HG03139 (cell line): ENCODE measurements around the gene TPPP.
"Not testable (repeated sequence)": the region's sequence is repeated elsewhere in the genome, so short reads cannot be mapped to it uniquely, and the experiment has no call there.

ENCODE experiments used
- ATAC-seq: cut with Tn5 transposase; IDR thresholded peaks from one replicate; pipeline ENCODE4 v1.9.1; 2021; ENCODE audit not compliant: unreplicated experiment

Gene TPPP

DNA sequence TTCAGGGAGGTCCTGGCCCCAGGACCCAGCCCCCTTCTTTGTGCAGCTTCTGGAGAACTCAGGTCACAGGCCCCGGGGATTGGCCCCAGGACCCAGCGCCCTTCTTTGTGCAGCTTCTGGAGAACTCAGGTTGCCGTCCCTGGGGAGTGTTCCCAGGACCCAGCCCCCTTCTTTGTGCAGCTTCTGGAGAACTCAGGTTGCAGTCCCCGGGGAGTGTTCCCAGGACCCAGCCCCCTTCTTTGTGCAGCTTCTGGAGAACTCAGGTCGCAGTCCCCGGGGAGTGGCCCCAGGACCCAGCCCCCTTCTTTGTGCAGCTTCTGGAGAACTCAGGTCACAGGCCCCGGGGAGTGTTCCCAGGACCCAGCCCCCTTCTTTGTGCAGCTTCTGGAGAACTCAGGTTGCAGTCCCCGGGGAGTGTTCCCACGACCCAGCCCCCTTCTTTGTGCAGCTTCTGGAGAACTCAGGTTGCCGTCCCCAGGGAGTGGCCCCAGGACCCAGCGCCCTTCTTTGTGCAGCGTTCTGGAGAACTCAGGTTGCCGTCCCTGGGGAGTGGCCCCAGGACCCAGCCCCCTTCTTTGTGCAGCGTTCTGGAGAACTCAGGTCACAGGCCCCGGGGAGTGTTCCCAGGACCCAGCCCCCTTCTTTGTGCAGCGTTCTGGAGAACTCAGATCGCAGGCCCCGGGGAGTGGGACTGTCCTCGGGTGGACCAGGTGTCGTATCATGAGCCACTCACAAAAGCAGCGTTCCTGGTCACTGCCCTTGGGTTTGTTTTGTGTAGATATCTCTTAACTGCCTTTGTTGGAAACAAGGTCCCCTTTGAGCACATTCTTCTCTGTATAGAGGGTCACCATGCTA lies 64.6 kb downstream of the TPPP start:
- not testable (repeated sequence) for ATAC-seq

DNA sequence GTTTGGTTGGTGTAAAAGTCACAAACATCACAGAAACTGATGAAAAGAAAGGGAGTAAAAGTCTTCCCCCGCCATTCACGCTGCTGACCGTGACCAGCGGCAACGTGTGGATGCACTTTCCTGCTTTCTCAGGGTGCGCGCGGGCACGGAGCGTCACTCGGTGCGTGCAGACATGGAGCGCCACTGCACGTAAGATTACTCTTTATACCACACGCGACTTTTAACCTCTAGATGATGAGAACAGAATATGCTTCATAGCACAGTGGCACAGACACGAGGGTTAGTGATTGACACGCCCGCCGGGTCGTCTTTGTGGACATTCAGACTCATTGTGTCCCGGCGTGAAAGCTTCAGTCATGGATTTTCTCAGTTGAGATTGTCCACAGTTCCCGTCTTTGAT lies 65.3 kb downstream of the TPPP start:
- ATAC-seq, result no peak

DNA sequence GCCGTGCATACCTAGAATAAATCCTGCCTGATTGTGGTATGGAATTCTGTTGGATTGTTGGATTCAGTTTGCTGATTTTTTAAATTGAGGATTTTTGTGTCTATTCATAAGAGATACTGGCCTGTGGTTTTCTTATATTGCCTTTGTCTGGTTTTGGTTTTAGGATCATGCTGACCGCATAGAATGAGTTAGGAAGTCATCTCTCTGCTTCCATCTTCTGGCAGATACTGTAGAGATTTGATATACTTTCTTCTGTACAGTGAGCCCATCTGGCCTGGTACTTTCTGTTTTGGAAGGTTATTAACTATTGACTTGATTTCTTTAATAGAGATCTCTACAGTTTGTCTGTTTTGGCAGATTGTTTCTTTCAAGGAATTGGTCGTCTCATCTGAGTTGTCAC lies 66.3 kb downstream of the TPPP start:
- no peak for ATAC-seq

DNA sequence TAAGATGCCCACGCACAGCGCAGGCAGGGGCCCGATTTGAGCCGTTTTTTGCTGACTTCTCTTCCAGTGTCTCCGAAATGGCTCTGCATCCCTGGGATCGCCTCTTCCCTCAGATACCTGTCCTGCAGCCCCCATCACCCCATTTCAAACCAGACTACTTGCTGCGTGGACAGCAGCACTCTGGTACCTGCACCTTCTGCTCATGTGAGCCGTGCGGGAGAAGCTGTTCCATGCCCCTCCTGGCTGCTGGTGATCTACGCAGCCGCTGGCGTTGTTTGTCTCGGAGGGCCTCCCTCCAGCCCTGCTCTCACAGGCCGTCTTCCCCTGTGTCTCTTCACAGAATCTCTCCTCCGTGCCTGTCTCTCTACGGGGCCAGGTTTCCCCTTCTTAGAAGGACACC lies 67.6 kb downstream of the TPPP start:
- no peak for ATAC-seq

DNA sequence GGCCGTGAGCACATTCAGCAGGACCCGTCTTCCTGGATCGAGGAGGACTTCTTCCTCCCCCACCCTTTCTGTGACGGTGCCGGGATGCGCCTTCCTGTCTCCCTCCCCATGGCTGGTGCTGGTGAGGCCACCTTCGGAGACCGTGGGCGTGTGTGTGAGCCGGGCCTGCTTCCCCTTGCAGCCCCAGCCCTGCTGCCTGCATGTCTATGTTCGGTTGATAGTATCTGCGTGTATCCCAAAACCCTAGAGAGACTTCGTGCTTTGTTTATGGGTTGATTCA lies 68.3 kb downstream of the TPPP start:
- no peak for ATAC-seq

DNA sequence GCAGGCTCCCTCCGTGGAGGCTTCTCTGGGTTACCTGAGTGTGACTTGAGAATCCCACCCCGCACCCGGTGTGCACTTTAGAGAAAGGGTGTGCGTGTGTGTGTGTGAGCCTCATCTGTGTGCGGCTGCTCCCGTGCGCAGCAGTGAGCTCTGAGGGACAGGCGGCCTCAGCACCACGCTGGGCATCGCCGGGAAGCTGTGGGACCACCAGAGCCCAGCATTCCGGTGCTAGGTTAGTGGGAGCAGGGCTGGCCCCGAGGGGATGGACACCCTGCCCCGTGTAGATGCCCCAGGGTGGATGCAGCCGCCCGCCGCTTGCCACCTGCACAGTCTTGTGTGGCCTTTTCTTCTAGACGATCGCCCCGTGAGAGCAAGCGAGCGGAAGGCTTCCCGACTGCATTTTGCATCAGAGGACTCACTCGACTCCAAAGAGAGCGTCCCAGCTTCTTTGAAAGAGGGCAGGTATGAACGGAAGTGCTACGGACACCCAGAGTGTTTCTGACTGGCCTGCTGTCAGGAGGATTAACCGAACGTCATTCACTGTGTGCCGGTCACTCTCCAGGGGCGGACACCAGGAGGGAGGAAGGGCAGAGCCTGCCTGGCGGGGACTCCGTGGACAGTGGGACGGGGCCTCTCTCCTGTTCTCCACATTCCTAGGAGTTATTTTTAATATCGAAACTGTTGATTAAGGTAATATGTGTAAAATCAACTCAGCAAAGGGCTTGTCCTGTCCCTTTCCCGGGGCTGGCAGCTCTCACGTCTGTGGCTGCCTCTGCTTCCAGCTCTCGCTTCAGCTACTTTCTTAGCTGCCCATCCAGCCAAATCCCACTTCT lies 68.8 kb downstream of the TPPP start:
- ATAC-seq, result no peak

DNA sequence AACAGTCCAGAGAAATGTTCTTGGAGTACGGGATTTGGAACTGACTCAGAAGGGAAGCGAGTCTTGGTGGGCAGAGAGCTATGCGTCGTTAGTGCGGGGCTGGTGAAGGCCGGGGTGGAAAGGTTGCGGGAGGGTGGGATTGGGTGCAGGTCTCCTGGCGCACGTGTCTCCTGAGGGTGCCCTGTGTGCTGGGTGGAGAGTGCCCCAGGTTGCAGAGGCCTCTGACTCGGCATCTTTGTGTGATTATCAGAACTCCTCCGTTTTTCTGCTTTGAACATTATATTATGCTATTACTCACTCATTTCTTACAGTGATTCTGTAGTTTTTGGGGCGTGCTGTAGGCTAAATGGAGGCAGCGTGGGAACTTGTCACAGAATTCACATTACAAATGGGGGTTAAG lies 69.6 kb downstream of the TPPP start:
- ATAC-seq, result no peak

DNA sequence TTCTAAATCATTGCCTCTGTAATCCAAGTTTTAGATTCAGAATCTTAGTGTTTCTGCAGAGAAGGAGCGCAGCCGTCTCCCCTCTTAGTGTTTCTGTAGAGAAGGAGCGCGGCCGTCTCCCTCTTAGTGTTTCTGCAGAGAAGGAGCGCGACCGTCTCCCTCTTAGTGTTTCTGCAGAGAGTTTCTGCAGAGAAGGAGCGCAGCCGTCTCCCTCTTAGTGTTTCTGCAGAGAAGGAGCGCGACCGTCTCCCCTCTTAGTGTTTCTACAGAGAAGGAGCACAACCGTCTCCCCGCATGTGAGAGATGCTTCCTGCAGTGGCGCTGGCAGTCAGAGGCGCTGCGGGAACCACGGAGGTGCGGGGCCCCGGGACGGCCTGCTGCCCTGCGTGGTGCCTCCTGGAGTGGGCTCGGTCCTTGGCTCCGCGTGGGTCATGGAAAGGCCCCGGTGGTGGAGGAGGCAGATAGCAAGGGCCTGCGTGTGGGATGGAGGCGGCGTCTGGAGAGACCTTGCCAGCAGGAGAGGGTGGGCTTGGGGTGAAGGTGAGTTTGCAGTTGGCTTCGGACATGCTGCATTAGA lies 70.1 kb downstream of the TPPP start:
- no peak for ATAC-seq

DNA sequence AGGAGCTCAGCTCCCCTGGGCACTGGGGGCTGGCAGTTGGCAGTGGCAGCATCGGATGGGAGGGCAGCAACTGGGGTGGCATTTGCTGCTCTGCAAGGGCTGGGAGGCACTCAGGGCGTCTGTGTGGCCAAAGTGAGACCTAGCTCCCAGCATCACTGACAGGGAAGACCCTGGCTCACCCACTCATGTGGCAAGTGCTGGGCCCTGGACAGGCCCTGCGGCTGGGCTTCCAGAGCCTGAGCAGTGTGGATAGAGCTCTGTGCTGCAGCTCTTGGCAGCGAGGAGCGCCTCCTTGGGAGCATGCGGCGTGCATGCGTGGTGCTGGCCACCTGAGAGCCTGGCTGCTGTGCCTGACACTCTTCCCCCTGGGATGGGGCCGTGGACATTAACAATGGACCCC lies 70.8 kb downstream of the TPPP start:
- no peak for ATAC-seq

DNA sequence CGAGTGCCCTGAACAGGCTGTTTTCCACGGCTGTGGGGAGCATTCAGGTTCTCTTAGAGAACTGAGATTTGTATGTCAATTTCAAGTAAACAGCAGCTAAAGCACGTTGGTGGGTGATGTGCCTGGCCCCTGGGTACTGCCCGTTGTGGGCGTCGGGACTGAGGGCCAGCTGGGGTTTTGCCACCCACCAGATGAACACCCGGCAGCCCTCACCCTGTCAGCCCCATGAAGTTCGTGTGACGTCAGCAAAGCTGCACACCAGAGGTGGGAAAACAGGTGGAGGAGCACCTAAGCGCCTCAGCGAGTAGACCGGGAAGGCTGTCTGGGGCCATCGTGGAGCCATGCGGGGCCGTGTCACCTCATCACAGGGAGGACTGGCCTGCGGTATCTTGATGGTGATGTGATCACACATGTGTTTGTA lies 71.8 kb downstream of the TPPP start:
- ATAC-seq, result no peak

DNA sequence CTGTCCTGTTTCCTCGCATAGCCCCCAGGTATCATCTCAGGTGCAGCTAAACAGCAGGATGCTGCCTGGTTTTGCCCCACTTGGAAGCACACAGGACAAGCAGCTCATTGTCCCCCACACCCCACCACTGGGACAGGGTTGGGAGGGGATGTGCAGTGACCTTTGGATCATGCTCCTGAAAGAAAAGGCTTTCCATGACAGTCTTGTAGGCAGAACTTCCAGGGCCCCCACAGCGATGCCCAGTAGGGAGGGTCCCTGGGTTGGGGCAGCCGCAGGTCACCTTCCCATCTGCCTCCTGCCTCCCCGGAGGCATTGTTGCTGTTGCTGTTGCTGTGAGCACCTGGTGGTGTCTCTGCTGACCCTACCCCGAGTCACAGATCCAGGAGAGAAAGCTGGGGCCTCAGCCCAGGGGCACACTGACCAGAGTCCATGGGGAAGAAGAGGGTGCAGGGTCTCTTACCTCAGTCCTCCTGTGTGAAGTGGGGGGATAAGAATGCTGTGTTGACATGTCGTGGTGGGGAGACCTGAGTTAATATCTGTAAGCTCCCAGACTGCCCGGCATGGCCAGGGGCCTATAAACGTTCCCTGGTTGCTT lies 72.5 kb downstream of the TPPP start:
- ATAC-seq, result no peak

DNA sequence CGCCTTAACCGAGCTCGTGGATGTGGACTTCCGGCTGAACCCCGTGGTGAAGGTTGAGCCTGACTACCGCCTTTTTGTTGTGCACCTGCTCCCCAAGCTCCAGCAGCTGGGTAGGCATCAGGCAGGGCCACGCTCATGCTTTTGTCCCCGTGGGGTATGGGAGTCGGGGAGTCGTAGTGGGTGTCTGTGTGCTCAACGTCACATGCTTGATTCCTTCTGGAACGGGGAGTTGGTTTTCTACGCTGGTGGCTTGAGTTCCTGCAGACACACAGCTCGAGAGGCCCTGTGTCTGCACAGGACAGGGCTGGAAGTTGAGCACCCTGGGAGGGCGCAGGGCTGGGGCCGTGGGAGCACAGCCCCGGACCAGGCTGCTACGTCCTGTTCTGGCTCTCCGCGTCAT lies 73.0 kb downstream of the TPPP start:
- no peak for ATAC-seq

DNA sequence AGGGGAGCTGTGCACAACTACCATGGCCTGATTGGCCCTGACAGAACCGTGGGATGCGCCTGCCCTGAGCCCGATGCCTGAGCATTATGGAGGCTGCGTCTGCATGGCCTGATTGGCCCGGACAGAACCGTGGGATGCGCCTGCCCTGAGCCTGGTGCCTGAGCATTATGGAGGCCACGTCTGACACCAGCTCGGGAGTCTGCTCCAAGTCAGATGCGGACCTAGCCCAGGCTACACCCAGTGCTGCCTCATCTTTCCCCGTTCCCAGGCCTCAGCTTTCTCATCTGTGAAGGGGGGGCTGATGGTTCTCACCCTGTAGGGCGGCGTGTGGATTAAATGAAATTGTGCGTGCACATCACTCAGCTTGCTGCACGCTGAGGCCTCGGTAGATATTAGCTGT lies 73.7 kb downstream of the TPPP start:
- ATAC-seq, result no peak

DNA sequence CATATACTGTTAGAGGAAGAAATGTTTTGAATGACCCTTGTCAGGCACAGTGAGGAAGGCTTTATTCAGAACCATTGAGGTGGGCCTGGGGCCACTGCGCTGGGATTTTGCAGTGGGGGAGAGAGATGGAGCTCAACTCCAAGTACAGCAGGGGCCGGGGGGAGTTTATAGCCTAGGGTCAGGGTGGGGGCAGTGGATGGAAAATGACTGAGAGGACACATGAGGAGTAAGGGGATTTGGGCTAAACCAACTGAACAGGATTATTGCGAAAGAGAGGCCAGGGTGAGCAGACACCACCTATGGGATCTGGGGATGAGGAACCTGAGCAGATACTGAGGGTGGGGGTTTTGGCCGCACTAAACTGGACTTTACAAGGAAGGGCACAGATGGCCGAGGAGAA lies 74.7 kb downstream of the TPPP start:
- no peak for ATAC-seq

DNA sequence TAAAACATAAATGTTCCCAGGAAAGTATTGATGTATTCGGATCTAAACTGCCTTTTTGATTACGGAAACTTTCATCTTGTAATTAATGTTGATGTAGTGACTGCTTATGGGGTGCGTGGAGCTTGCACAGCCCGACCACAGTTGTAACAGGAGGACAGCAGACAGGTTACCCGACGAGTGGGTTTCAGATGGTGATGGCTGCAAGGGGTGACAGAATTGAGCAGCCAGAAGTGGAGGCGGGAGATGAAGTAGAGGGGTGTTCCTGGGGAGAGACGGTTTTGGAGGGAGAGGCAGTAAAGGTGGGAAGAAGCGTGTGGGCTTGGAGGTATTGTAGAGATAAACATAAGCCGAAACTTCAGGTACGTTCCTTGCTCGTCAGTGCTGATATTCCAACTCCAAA lies 75.3 kb downstream of the TPPP start:
- no peak for ATAC-seq

DNA sequence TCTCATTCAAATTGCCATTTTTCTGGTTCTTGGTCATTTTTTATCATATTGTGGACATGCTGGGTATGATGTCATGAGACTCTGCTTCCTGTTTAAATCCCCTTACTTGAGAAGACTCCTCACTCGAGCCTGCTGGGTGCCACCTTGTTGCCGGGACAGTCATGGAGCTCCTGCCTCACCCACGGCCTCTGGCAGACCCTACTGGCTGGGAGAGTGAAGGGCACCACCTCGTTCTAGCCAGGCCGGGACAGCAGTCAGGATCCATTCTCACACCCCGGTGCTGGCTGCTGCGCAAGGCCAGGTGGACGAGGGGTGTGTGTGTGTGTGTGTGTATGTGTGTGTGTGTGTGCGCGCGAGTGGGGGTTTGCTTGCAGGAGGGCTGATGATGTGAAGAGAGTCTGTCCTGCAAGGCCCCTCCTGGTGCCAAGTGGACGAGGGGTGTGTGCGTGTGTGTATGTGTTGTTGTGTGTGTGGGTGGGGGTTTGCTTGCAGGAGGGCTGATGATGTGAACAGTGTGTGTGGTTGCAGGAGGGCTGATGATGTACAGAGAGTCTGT lies 76.6 kb downstream of the TPPP start:
- no peak for ATAC-seq

DNA sequence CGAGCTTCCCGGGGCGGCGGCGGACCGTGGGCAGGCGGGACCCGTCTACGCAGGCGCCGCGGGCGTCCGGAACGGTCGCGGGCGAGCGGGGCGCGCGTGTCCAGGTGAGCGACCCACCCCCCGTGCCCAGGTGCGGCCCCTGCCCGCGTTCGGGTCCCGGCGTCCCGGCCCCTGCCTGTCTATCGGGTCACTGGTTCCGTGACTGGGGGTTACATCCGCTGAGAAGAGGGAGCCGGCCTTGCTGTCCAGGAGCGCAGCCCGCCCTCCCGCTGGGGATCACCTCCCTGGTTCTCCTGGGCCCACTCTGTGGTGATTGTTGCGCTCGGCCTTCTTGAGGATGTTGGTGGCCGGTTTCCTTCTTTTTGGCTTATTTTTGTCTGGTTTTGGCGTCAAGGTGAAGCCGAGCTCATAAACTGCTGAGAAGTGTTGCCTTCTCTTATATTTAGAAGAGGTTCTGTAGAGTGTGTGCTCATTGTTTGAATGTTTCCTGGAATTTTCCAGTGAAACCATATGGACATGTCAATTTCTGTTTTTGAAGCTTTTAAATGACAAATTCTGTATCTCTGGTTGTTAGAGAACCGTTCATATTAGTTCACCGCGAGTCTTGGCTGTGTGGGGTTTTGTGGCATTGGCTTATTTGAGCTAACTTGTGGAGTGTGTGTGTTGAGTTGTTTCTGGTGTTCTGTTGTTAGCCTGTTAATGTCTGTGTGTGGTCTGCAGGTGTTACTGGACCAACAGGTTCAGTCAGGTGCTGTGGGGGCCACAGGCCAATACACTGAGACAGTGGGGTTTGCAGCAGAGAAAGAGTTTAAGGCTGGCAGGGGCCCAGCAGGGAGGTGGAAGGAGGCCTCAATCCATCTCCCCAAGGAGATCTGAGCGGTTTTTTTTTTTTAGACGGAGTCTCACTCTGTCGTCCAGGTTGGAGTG lies 80.4 kb downstream of the TPPP start:
- ATAC-seq, result peak; percentile 19

DNA sequence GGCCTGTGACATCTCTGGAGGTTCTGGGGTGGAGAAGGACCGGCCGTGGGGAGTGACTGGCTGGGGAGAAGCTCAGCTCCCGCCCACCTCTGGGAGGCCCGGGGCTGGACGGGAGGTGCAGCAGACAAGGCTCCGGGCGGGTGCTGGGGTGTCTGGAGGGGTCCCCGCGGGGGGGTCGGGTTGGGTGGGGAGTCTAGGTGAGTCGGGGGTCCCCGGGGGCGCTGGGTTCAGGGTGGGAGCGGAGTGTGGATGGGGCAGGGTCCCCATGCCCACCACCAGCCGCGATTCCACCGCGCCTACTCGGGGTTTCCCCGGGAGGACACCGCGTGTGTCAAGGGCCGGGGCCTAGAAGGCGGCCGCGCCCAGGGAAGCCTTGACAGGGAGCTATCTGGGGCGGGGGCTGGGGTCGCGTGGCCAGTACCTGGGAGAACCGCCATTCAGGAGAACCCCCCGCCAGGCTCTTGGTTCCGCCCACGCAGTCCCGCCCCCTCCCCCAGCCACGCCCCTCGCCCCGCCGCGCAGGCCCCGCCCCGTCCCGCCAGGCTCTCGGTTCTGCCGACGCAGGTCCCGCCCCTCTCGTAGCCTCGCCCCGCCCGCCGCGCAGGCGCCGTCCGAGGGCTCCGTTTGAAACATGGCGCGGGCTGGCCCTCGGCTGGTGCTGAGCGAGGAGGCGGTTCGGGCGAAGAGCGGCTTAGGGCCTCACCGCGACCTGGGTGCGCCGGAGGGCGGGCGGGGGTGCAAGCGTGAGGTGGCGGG lies 81.2 kb downstream of the TPPP start, which contains the start of gene CEP72:
Gene CEP72 (plus strand): TSS at position 610 of the 756 bp plus-strand sequence. CDS start 22 bp downstream, at position 632.
- peak; percentile 76 for ATAC-seq
